ENCODE data around the gene PGPEP1. TPM values are rescaled to one million over a fixed set of nuclear protein-coding genes. Genes with fewer than 3 reads are reported as not detected.

The PGPEP1 gene, protein sequence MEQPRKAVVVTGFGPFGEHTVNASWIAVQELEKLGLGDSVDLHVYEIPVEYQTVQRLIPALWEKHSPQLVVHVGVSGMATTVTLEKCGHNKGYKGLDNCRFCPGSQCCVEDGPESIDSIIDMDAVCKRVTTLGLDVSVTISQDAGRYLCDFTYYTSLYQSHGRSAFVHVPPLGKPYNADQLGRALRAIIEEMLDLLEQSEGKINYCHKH
- 14.4 TPM for polyA plus RNA-seq (ENCODE audit: insufficient read length)

GRCh38 chr19:18340190-18340989 is at the start of gene PGPEP1:
Gene PGPEP1, plus strand, starts transcription at chr19:18340598. Its CDS starts 84 bp downstream, at chr19:18340682.
- DNase-seq, result peak; percentile 77

GRCh38 chr19:18291019-18291524 is 49.3 kb upstream of the PGPEP1 start:
- DNase-seq, result no peak

GRCh38 chr19:18291590-18292461 is 48.6 kb upstream of the PGPEP1 start:
- DNase-seq, result peak; percentile 89

DNA sequence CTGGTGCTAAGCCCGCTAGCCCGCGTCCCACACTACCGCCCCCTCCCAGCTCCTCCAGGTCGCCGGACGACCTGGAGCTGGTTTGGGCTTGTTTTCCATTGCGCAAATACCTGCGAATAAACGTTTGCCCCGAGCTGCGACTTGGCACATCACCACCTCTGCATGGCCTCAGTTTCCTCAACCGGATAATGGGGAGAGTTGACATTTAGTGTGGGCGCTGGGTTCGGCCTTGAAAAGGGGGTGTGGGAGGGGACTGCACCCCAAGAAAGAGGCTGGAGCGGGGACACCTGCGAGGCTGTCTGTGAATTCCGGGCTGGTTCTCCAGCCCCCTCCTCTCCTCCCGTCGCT is 48.0 kb upstream of the PGPEP1 start:
- DNase-seq, result no peak

GRCh38 chr19:18292810-18293641 is 47.4 kb upstream of the PGPEP1 start:
- DNase-seq, result peak; percentile 89

DNA sequence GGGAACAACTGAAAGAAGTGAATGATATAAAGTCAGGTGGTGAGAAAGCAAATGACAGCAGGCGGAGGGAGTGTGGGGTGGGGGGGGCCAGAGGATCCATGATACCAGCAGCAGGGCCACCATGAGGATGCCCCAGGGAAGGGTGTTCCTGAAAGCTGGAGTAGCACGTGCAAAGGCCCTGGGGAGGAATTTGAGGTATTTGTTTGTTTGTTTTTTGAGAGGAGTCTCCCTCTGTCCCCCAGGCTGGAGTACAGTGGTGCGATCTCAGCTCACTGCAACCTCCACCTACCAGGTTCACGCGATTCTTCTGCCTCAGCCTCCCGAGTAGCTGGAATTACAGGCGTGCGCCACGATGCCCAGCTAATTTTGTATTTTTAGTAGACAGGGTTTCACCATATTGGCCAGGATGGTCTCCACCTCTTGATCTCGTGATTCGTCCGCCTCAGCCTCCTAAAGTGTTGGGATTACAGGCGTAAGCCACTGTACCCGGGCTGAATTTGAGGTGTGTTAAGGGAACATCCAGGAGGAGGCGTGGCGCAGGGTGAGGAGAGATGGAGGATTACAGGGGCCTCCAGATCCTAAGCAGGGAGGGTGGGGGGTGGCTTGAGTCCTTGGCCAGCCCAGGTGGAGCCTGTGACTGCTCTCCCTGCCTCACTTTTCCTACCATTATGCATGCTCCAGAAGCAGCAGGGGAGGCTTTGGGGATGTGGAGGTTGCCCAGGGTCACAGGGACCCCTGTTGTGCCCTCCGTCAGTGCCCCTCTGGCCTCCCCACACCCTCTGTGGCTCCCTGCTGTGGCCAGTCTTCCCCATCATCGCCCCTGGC is 46.5 kb upstream of the PGPEP1 start:
- DNase-seq, result no peak

GRCh38 chr19:18294467-18294864 is 45.9 kb upstream of the PGPEP1 start:
- no peak for DNase-seq

- no peak for DNase-seq
Measured at GRCh38 chr19:18295034-18295451, 45.4 kb upstream of the PGPEP1 start.

DNA sequence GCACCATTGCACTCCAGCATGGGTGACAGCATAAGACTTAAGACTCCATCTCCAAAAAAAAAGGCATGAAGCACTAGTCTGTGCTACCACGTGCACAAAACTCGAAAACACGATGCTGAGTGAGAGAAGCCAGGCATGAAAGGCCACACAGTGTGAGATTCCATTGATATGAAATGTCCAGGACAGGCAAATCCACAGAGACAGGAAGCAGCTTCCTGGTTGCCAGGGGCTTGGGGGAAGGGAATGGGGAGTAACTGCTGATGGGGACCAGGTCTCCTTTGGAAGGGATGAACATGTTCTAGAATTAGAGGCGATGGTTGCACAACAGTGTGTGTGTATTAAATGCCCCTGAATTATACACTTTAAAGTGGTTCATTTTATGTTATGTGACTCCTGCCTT is 43.1 kb upstream of the PGPEP1 start:
- no peak for DNase-seq

GRCh38 chr19:18298601-18299000 is 41.8 kb upstream of the PGPEP1 start:
- DNase-seq, result no peak

GRCh38 chr19:18299654-18300053 is 40.7 kb upstream of the PGPEP1 start:
- DNase-seq, result no peak

GRCh38 chr19:18300930-18301717 is 39.3 kb upstream of the PGPEP1 start:
- DNase-seq, result no peak

DNA sequence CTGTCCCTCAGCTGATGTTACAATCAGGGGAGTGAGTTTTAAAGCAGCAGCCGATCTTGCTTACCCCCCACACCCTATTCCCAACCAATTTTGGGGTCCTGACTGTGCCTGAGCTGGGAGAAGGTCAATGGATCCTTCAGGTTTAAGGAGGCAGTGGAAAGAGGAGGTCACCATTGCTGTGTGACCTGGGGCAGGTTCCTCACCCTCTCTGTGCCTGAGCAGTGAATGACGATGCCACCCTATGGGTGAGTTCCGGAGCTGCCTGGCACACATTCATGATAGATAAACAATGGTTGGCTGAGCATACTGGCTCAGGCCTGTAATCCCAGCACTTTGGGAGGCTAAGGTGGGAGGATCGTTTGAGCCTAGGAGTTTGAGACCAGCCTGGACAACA is 38.7 kb upstream of the PGPEP1 start:
- DNase-seq, result no peak

DNA sequence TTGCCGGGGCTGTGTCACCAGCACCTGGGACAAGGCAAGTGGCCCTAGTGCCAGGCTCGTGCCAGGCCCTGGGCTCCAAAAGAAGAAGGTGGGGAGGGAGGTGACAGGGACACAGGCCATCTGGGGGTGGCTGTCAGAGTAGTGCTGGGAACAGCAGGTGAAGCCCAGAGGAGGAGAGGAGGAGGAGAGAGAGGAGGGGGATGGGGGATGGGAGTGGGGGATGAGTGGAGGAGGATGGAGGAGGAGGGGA is 36.3 kb upstream of the PGPEP1 start:
- no peak for DNase-seq

- DNase-seq, result peak; percentile 87
Measured at GRCh38 chr19:18304458-18305310, 35.7 kb upstream of the PGPEP1 start.

GRCh38 chr19:18306209-18306887 is 34.0 kb upstream of the PGPEP1 start:
- DNase-seq, result no peak

DNA sequence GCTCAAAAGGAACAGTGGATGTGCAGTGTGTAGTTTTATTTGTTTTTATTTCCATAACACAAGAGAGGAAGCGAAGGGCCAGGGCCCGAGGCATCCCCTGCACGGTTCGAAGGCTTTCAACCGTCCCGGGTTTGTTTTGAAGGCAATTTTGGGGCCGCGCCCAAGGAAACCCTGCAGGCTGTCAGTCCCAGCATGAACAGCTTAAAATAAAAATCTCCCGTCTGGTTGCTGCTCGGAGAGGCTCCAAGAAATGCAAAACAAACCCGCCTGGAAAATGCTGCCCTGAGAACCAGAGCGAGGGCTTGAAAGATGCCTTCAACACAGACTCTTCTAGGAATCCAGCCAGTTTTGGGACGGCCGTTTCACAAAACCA is 33.5 kb upstream of the PGPEP1 start:
- no peak for DNase-seq

- no peak for DNase-seq
Measured at GRCh38 chr19:18307271-18307681, 33.1 kb upstream of the PGPEP1 start.

Measured in hindlimb muscle (tissue), 1 donor.